Uterus (tissue), 2 donors: ENCODE measurements around the gene ARHGAP9.
"Not testable (repeated sequence)": the region's sequence is repeated elsewhere in the genome, so short reads cannot be mapped to it uniquely, and the experiment has no call there.

Source experiments
- CTCF ChIP-seq, 4 experiments: fragments of 200-600 bp in 2 of 4; fragments of 450-650 bp in 2 of 4; sonication (generic) in 2 of 4; IDR thresholded peaks; one replicate each; pipeline ENCODE4 v1.5.1; 2016 to 2019; ENCODE audit warnings: antibody characterized with exemption in 4 of 4, mild to moderate bottlenecking in 2 of 4, moderate library complexity in 1 of 4
- POLR2A ChIP-seq, 2 donors: fragments of 450-650 bp; IDR thresholded peaks; one replicate each; pipeline ENCODE4 v1.6.1; 2016; ENCODE audit warnings: antibody characterized with exemption in 2 of 2, mild to moderate bottlenecking in 1 of 2, moderate library complexity in 1 of 2

DNA sequence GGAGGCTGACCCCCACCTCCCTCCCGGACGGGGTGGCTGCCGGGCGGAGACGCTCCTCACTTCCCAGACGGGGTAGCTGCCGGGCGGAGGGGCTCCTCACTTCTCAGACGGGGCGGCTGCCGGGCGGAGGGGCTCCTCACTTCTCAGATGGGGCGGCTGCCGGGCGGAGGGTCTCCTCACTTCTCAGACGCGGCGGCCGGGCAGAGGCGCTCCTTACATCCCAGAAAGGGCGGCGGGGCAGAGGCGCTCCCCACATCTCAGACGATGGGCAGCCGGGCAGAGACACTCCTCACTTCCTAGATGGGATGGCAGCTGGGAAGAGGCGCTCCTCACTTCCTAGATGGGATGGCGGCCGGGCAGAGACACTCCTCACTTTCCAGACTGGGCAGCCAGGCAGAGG, 28.1 kb upstream of the ARHGAP9 start:
- TF ChIP-seq CTCF, POLR2A (IDR thresholded peaks at IDR 0.05): not testable (repeated sequence)
